GM21786 (cell line): ENCODE data around the gene HECTD2.
"Not testable (repeated sequence)": the region's sequence is repeated elsewhere in the genome, so short reads cannot be mapped to it uniquely, and the experiment has no call there.

ENCODE experiments used
- ATAC-seq: cut with Tn5 transposase; IDR thresholded peaks from one replicate; pipeline ENCODE4 v1.9.1; 2021; ENCODE audit not compliant: unreplicated experiment

Gene HECTD2

GRCh38 chr10:91409869-91410637, at the start of gene HECTD2:
HECTD2 (plus strand) TSS chr10:91410344; CDS start chr10:91410439, 95 bp downstream.
- ATAC-seq, result peak; percentile 82

- ATAC-seq, result no peak
Measured at GRCh38 chr10:91360461-91360860, 49.7 kb upstream of the HECTD2 start.

- ATAC-seq, result not testable (repeated sequence)
Measured at GRCh38 chr10:91365519-91365918, 44.6 kb upstream of the HECTD2 start.

- no peak for ATAC-seq
Measured at GRCh38 chr10:91366704-91367103, 43.4 kb upstream of the HECTD2 start.

- ATAC-seq, result no peak
Measured at GRCh38 chr10:91367127-91367531, 43.0 kb upstream of the HECTD2 start.

- no peak for ATAC-seq
Measured at GRCh38 chr10:91367558-91367957, 42.6 kb upstream of the HECTD2 start.

- ATAC-seq, result not testable (repeated sequence)
Measured at GRCh38 chr10:91369978-91370589, 40.1 kb upstream of the HECTD2 start.

GRCh38 chr10:91374052-91374451, 36.1 kb upstream of the HECTD2 start:
- no peak for ATAC-seq

- no peak for ATAC-seq
Measured at GRCh38 chr10:91378061-91378460, 32.1 kb upstream of the HECTD2 start.

- ATAC-seq, result no peak
Measured at GRCh38 chr10:91380873-91381256, 29.3 kb upstream of the HECTD2 start.

- ATAC-seq, result no peak
Measured at GRCh38 chr10:91381257-91381891, 28.8 kb upstream of the HECTD2 start.

- ATAC-seq, result no peak
Measured at GRCh38 chr10:91385306-91386085, 24.6 kb upstream of the HECTD2 start.

GRCh38 chr10:91389636-91390512, 20.3 kb upstream of the HECTD2 start:
- peak; percentile 92 for ATAC-seq

- not testable (repeated sequence) for ATAC-seq
Measured at GRCh38 chr10:91390513-91390825, 19.7 kb upstream of the HECTD2 start.

- ATAC-seq, result no peak
Measured at GRCh38 chr10:91391920-91392319, 18.2 kb upstream of the HECTD2 start.

GRCh38 chr10:91406322-91406721, 3.8 kb upstream of the HECTD2 start:
- no peak for ATAC-seq

- peak; percentile 31 for ATAC-seq
Measured at GRCh38 chr10:91409069-91409868, 875 bp upstream of the HECTD2 start.

GRCh38 chr10:91410638-91411371, 661 bp downstream of the HECTD2 start:
- ATAC-seq, result peak; percentile 2

- ATAC-seq, result no peak
Measured at GRCh38 chr10:91411621-91412020, 1.5 kb downstream of the HECTD2 start.
